RWPE1 (cell line): ENCODE data around the gene CHIC1.
"Not testable (repeated sequence)": the region's sequence is repeated elsewhere in the genome, so short reads cannot be mapped to it uniquely, and the experiment has no call there.

ENCODE experiments used
- CTCF ChIA-PET: fragments of 350-600 bp; sonication (Branson Sonifier 250); formaldehyde crosslinking; extraction: SDS; loops from one replicate; lab custom pipeline; 2021; lab: Yijun Ruan, JAX
- POLR2A ChIA-PET: fragments of 400-600 bp; formaldehyde crosslinking; extraction: SDS; loops from one replicate; lab custom pipeline; 2020; ENCODE audit warnings: antibody characterized with exemption; ENCODE audit not compliant: low non-redundant PET; lab: Yijun Ruan, JAX
- DNase-seq: peaks from one replicate; pipeline ENCODE4 v3.0.0; 2012; ENCODE audit warnings: low spot score
- H3K27ac ChIP-seq: fragments of 450-650 bp; 2 replicates; pipeline ENCODE4 v1.5.1; 2017
- CTCF ChIP-seq: fragments of 450-650 bp; conservative IDR thresholded peaks from 2 replicates; pipeline ENCODE4 v1.5.1; 2017; ENCODE audit warnings: low read depth, mild to moderate bottlenecking

The CHIC1 gene

GRCh38 chrX:73562984-73563737, at the start of gene CHIC1:
Gene CHIC1 (plus strand): TSS chrX:73563197. CDS start chrX:73563285, 88 bp downstream.
- ChIA-PET POLR2A (no interaction called here), CTCF (no interaction called here)
- H3K27ac ChIP-seq, result peak within 1 kb of the TSS; percentile 80
- no peak for TF ChIP-seq CTCF
- peak; percentile 47 for DNase-seq

GRCh38 chrX:73522823-73523222, 40.2 kb upstream of the CHIC1 start:
- CTCF ChIA-PET, H3K27ac ChIP-seq, DNase-seq, POLR2A ChIA-PET: not testable (repeated sequence)

GRCh38 chrX:73524906-73525305, 38.1 kb upstream of the CHIC1 start:
- CTCF ChIA-PET, result no interaction called here
- POLR2A ChIA-PET, result no interaction called here

GRCh38 chrX:73525928-73526690, 36.9 kb upstream of the CHIC1 start:
- no peak for DNase-seq
- no peak overlapping the region for H3K27ac ChIP-seq
- ChIA-PET CTCF (no interaction called here), POLR2A (no interaction called here)
- no peak for TF ChIP-seq CTCF

More at GRCh38 chrX:73524906-73525305, 38.1 kb upstream of the CHIC1 start:
- no peak overlapping the region for H3K27ac ChIP-seq
- no peak for DNase-seq
- TF ChIP-seq CTCF, result no peak

- POLR2A ChIA-PET, H3K27ac ChIP-seq, DNase-seq: not testable (repeated sequence)
- CTCF ChIA-PET, result interaction anchor here (0.6 kb wide), 1 partner anchor 265 kb away, joined by 5 read pairs; no protein-coding TSS in a partner anchor
Observed at GRCh38 chrX:73531655-73532054, 31.3 kb upstream of the CHIC1 start.

- ChIA-PET POLR2A (no interaction called here), CTCF (interaction anchor here (0.6 kb wide), 1 partner anchor 1151 kb away, joined by 3 read pairs; no protein-coding TSS in a partner anchor)
- DNase-seq, result no peak
- no peak overlapping the region for H3K27ac ChIP-seq
- no peak for TF ChIP-seq CTCF
Observed at GRCh38 chrX:73556159-73556558, 6.8 kb upstream of the CHIC1 start.

- ChIA-PET CTCF (interaction anchor here (0.6 kb wide), 1 partner anchor 643 kb away, joined by 5 read pairs; no protein-coding TSS in a partner anchor), POLR2A (no interaction called here)
- H3K27ac ChIP-seq, result no peak overlapping the region
- no peak for DNase-seq
- TF ChIP-seq CTCF, result no peak
Observed at GRCh38 chrX:73561801-73562200, 1.2 kb upstream of the CHIC1 start.
